Fibroblast of lung (primary cell): Measurements from ENCODE around the gene SLC30A7. TPM values are rescaled to one million over a fixed set of nuclear protein-coding genes. Genes with fewer than 3 reads are reported as not detected.

Experiments
- DNase-seq, 2 donors: peaks; one replicate each; pipeline versions ENCODE4 v3.0.0 to v3.0.0-alpha.2; 2010; ENCODE audit warnings: low read depth in 2 of 2
- H2AFZ ChIP-seq: 2 replicates; pipeline ENCODE4 v1.5.1; 2012; ENCODE audit warnings: low read length, control low read depth, inconsistent platforms
- H3K27ac ChIP-seq: 2 replicates; pipeline ENCODE4 v1.5.1; 2011; ENCODE audit warnings: low read length, control low read depth; ENCODE audit not compliant: insufficient read depth
- H3K27me3 ChIP-seq: 2 replicates; pipeline ENCODE4 v1.5.1; 2011; ENCODE audit warnings: mild to moderate bottlenecking, low read length; ENCODE audit not compliant: control insufficient read depth, insufficient read depth
- H3K36me3 ChIP-seq: 2 replicates; pipeline ENCODE4 v1.5.1; 2011; ENCODE audit warnings: low read length; ENCODE audit not compliant: control insufficient read depth, insufficient read depth
- H3K4me1 ChIP-seq: 2 replicates; pipeline ENCODE4 v1.5.1; 2011; ENCODE audit warnings: low read length; ENCODE audit not compliant: control insufficient read depth, insufficient read depth; ENCODE audit errors: extremely low read depth
- H3K4me2 ChIP-seq: 2 replicates; pipeline ENCODE4 v1.5.1; 2011; ENCODE audit warnings: low read length, control low read depth; ENCODE audit not compliant: insufficient read depth; ENCODE audit errors: extremely low read depth
- H3K4me3 ChIP-seq, 4 experiments: fragments of 200-600 bp in 1 of 4; sonication (generic) in 1 of 4; replicated peaks in 1 of 4; 2 replicates each; pipeline ENCODE4 v1.5.1; 2011 to 2016; ENCODE audit warnings: low read length in 4 of 4, low read depth in 3 of 4, mild to moderate bottlenecking in 3 of 4, control low read depth in 2 of 4, inconsistent platforms in 1 of 4, mixed read lengths in 1 of 4; ENCODE audit not compliant: insufficient read depth in 1 of 4; ENCODE audit errors: control extremely low read depth in 1 of 4
- H3K79me2 ChIP-seq: 2 replicates; pipeline ENCODE4 v1.5.1; 2012; ENCODE audit warnings: mild to moderate bottlenecking, low read length, inconsistent platforms; ENCODE audit not compliant: control insufficient read depth, insufficient read depth
- H3K9ac ChIP-seq: 2 replicates; pipeline ENCODE4 v1.5.1; 2011; ENCODE audit warnings: mild to moderate bottlenecking, low read length, control low read depth; ENCODE audit not compliant: insufficient read depth
- H3K9me3 ChIP-seq: 2 replicates; pipeline ENCODE4 v1.5.1; 2012; ENCODE audit warnings: low read depth, low read length; ENCODE audit not compliant: control insufficient read depth, insufficient read depth
- H4K20me1 ChIP-seq: 2 replicates; pipeline ENCODE4 v1.5.1; 2011; ENCODE audit warnings: low read length; ENCODE audit not compliant: control insufficient read depth, insufficient read depth; ENCODE audit errors: extremely low read depth
- EZH2 ChIP-seq: IDR thresholded peaks from 2 replicates; pipeline ENCODE4 v1.5.1; 2012; ENCODE audit warnings: low read length, control low read depth, mild to moderate bottlenecking; ENCODE audit errors: missing control alignments
- polyA plus RNA-seq, 2 donors: library from polyadenylated mRNA; depleted of rRNA in 1 of 2; stranded (reverse) in 1 of 2; unstranded in 1 of 2; fragments of >200 nt; gene quantifications; 2 replicates each; pipeline ENCODE4 v1.2.1, GENCODE V29; 2011 to 2012; ENCODE audit warnings: missing spikeins in 1 of 2
- total RNA-seq: library from RNA; depleted of rRNA; stranded (reverse); fragments of >200 nt; gene quantifications from 2 replicates; pipeline ENCODE4 v1.2.1, GENCODE V29; 2014
- TF ChIP-seq, protein P1 (sequence below), 2 donors: IDR thresholded peaks in 1 of 2; conservative IDR thresholded peaks in 1 of 2; 1 replicate in 1 of 2; 2 replicates in 1 of 2; pipeline ENCODE4 v1.5.1; 2011 to 2012; ENCODE audit warnings: low read length in 2 of 2, control low read depth in 1 of 2, inconsistent platforms in 1 of 2, low read depth in 1 of 2, mild to moderate bottlenecking in 1 of 2

SLC30A7 gene
- total and polyA plus RNA-seq, 2 donors (not counting 1 experiment from before 2014, with no cell fraction given) = 23.1 to 37.4 TPM

DNA sequence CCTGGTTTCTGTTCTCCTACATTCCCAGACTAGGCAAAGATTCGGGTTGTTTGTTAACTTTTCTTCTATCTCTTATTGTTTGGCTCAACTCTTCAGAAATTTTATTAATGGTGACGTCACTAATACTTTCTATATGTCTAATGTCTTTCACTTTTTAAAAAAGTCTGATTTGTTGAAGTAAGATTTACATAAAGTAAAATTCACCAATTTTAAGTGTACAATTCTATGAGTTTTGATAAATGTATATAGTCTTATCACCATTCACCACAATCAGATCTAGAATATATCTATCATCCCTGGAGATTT, 29.0 kb upstream of the SLC30A7 start:
- H3K27me3 ChIP-seq = no peaks in the 10 kb centered on the region
- no peak overlapping the region for H3K27ac ChIP-seq
- H3K4me1 ChIP-seq = no peaks in the 10 kb centered on the region
- H3K36me3 ChIP-seq = no peaks in the 10 kb centered on the region
- H2AFZ ChIP-seq = no peak overlapping the region
- no peaks in the 10 kb centered on the region for H3K9me3 ChIP-seq
- no peak overlapping the region for H3K9ac ChIP-seq
- H3K79me2 ChIP-seq = no peaks in the 10 kb centered on the region
- H3K4me2 ChIP-seq = no peak overlapping the region
- no peak for DNase-seq
- H4K20me1 ChIP-seq = no peaks in the 10 kb centered on the region
- no peak for TF ChIP-seq EZH2
- TF ChIP-seq, protein P1, sequence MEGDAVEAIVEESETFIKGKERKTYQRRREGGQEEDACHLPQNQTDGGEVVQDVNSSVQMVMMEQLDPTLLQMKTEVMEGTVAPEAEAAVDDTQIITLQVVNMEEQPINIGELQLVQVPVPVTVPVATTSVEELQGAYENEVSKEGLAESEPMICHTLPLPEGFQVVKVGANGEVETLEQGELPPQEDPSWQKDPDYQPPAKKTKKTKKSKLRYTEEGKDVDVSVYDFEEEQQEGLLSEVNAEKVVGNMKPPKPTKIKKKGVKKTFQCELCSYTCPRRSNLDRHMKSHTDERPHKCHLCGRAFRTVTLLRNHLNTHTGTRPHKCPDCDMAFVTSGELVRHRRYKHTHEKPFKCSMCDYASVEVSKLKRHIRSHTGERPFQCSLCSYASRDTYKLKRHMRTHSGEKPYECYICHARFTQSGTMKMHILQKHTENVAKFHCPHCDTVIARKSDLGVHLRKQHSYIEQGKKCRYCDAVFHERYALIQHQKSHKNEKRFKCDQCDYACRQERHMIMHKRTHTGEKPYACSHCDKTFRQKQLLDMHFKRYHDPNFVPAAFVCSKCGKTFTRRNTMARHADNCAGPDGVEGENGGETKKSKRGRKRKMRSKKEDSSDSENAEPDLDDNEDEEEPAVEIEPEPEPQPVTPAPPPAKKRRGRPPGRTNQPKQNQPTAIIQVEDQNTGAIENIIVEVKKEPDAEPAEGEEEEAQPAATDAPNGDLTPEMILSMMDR (conservative IDR thresholded peaks at IDR 0.05 in 1 of 2, IDR thresholded peaks at IDR 0.05 in 1 of 2; ENCODE audit: low read depth in 1 of 2, low read length in 2 of 2) = no peak
- no peak overlapping the region for H3K4me3 ChIP-seq

DNA sequence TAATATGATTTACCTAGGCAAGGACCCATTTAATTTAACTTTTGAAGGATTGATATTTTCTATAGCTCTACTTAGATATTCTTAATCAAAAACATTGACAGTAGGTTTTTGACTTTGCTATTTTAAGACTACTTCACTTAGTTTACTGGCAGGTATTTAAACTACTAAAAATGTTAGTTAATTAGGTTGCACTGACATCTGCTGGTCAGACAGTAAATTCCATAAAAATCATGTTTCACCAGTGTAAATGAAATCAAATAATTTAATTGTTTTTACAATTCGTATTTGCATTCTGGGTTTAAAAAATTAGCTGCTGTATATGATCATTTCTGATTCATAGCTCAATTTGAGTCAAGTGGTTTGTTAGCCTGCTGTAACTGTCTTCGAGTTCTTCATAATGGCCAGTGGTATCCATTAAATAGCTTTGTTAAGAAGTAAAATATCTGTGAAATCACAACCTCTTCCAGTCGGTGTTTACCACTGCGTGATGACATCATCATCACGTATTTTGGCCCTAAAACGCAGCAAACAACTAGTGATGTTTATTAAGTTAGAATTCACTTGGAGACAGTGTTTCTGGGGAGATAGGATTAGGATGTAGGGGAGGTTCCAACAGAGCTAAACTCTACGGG, 27.4 kb upstream of the SLC30A7 start:
- peak overlapping the region; percentile 75 for H3K4me2 ChIP-seq
- H3K4me1 ChIP-seq = no peaks in the 10 kb centered on the region
- H3K9ac ChIP-seq = no peak overlapping the region
- no peaks in the 10 kb centered on the region for H3K9me3 ChIP-seq
- H3K27ac ChIP-seq = no peak overlapping the region
- H4K20me1 ChIP-seq = no peaks in the 10 kb centered on the region
- TF ChIP-seq, protein P1 (conservative IDR thresholded peaks at IDR 0.05 in 1 of 2, IDR thresholded peaks at IDR 0.05 in 1 of 2; ENCODE audit: low read depth in 1 of 2, low read length in 2 of 2) = peak; percentile 18 to 44
- TF ChIP-seq EZH2 = no peak
- no peaks in the 10 kb centered on the region for H3K79me2 ChIP-seq
- H3K4me3 ChIP-seq = peak overlapping the region in 2 of 4 experiments; percentile 13 to 41
- H3K27me3 ChIP-seq = no peaks in the 10 kb centered on the region
- H2AFZ ChIP-seq = peak overlapping the region; percentile 59
- peak; percentile 46 to 74 for DNase-seq
- no peaks in the 10 kb centered on the region for H3K36me3 ChIP-seq

DNA sequence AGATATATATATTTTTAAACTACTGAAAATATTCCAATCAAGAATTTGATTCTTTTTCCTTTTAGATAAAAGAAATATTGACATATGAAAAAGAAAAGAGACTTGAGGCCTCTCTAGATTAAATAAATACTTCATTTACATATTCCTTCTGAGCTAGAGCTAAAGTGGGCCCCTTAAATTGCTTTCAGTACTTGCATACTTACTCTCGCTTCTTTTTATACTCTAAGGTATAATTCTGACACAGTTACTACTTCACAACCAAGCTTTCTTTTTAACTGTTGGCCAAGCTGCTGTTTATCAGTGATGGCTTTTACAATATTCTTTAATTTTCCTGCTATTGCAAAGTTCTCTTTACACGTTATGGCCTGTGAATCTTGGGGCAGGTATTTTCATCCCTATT, 25.9 kb upstream of the SLC30A7 start:
- Histone ChIP-seq H3K79me2 (no peaks in the 10 kb centered on the region), H3K4me2 (no peak overlapping the region), H3K9ac (no peak overlapping the region), H3K4me3 (no peak overlapping the region), H2AFZ (no peak overlapping the region), H3K9me3 (no peaks in the 10 kb centered on the region), H3K27me3 (no peaks in the 10 kb centered on the region), H3K36me3 (no peaks in the 10 kb centered on the region), H3K27ac (no peak overlapping the region), H4K20me1 (no peaks in the 10 kb centered on the region), H3K4me1 (no peaks in the 10 kb centered on the region)
- TF ChIP-seq EZH2 = no peak
- TF ChIP-seq, protein P1 (conservative IDR thresholded peaks at IDR 0.05 in 1 of 2, IDR thresholded peaks at IDR 0.05 in 1 of 2; ENCODE audit: low read depth in 1 of 2, low read length in 2 of 2) = no peak
- no peak for DNase-seq
